Skeletal muscle cell (primary cell): ENCODE measurements around the gene INTU.
A peak's percentile ranks its signal among the peaks of the same experiment; 100 is the strongest.

Experiments
- DNase-seq: peaks from one replicate; pipeline ENCODE4 v3.0.0-alpha.2; 2010; ENCODE audit warnings: low read depth
- H3K4me3 ChIP-seq: 2 replicates; pipeline ENCODE4 v1.5.1; 2011; ENCODE audit warnings: low read depth, mild to moderate bottlenecking, control low read depth, low read length, moderate library complexity

INTU gene

GRCh38 chr4:127731406-127731805 lies 98.6 kb downstream of the INTU start:
- H3K4me3 ChIP-seq, result no peak overlapping the region
- DNase-seq, result no peak

- DNase-seq, result peak; percentile 4
- H3K4me3 ChIP-seq, result no peak overlapping the region
Observed at GRCh38 chr4:127732623-127733328, 100.0 kb downstream of the INTU start.

- DNase-seq, result no peak
- no peak overlapping the region for H3K4me3 ChIP-seq
Observed at GRCh38 chr4:127734976-127735375, 102.2 kb downstream of the INTU start.

- H3K4me3 ChIP-seq, result no peak overlapping the region
- DNase-seq, result no peak
Observed at GRCh38 chr4:127737295-127737694, 104.5 kb downstream of the INTU start.

GRCh38 chr4:127741247-127741646 lies 108.5 kb downstream of the INTU start:
- DNase-seq, result no peak
- H3K4me3 ChIP-seq, result no peak overlapping the region

- no peak for DNase-seq
- H3K4me3 ChIP-seq, result no peak overlapping the region
Observed at GRCh38 chr4:127747883-127748282, 115.1 kb downstream of the INTU start.

- DNase-seq, result no peak
- no peak overlapping the region for H3K4me3 ChIP-seq
Observed at GRCh38 chr4:127748957-127749356, 116.2 kb downstream of the INTU start.

GRCh38 chr4:127756906-127757305 lies 124.1 kb downstream of the INTU start:
- no peak for DNase-seq
- H3K4me3 ChIP-seq, result no peak overlapping the region

GRCh38 chr4:127759228-127759820 lies 126.6 kb downstream of the INTU start:
- no peak for DNase-seq
- H3K4me3 ChIP-seq, result no peak overlapping the region

- no peak for DNase-seq
Observed at GRCh38 chr4:127759893-127760292, 127.1 kb downstream of the INTU start.

GRCh38 chr4:127771535-127772275 lies 138.9 kb downstream of the INTU start:
- no peak overlapping the region for H3K4me3 ChIP-seq
- no peak for DNase-seq

More at GRCh38 chr4:127759893-127760292, 127.1 kb downstream of the INTU start:
- no peak overlapping the region for H3K4me3 ChIP-seq

- H3K4me3 ChIP-seq, result no peak overlapping the region
- no peak for DNase-seq
Observed at GRCh38 chr4:127772769-127773671, 140.3 kb downstream of the INTU start.

- DNase-seq, result no peak
- no peak overlapping the region for H3K4me3 ChIP-seq
Observed at GRCh38 chr4:127775843-127776242, 143.1 kb downstream of the INTU start.
